ENCODE data around the gene CHST7. TPM values are rescaled to one million over a fixed set of nuclear protein-coding genes. Genes with fewer than 3 reads are reported as not detected.

CHST7 gene

GRCh38 chrX:46636223-46636622, 62.7 kb downstream of the CHST7 start:
- H3K4me3 ChIP-seq (ENCODE audit: low read length), result no peak overlapping the region
- no peaks in the 10 kb centered on the region for H3K27me3 ChIP-seq (ENCODE audit: control insufficient read depth, insufficient read depth, low read length)
- no peak overlapping the region for H3K9ac ChIP-seq (ENCODE audit: low read depth, low read length)
- H3K9me3 ChIP-seq (replicated peaks; ENCODE audit: low read length), result no peaks in the 10 kb centered on the region
- no peaks in the 10 kb centered on the region for H3K4me1 ChIP-seq (ENCODE audit: control insufficient read depth, insufficient read depth, low read length)
- H3K4me2 ChIP-seq (ENCODE audit: low read length), result no peak overlapping the region
- no peaks in the 10 kb centered on the region for H3K36me3 ChIP-seq (ENCODE audit: insufficient read depth, low read length)

- H3K27me3 ChIP-seq (ENCODE audit: control insufficient read depth, insufficient read depth, low read length), result no peaks in the 10 kb centered on the region
- no peaks in the 10 kb centered on the region for H3K4me1 ChIP-seq (ENCODE audit: control insufficient read depth, insufficient read depth, low read length)
- H3K9me3 ChIP-seq (replicated peaks; ENCODE audit: low read length), result no peaks in the 10 kb centered on the region
- H3K9ac ChIP-seq (ENCODE audit: low read depth, low read length), result no peak overlapping the region
- no peaks in the 10 kb centered on the region for H3K36me3 ChIP-seq (ENCODE audit: insufficient read depth, low read length)
- no peak overlapping the region for H3K4me2 ChIP-seq (ENCODE audit: low read length)
- H3K4me3 ChIP-seq (ENCODE audit: low read length), result no peak overlapping the region
Measured at GRCh38 chrX:46637938-46638337, 64.4 kb downstream of the CHST7 start.

GRCh38 chrX:46642145-46642544, 68.6 kb downstream of the CHST7 start:
- H3K9ac ChIP-seq (ENCODE audit: low read depth, low read length), result no peak overlapping the region
- H3K4me1 ChIP-seq (ENCODE audit: control insufficient read depth, insufficient read depth, low read length), result no peaks in the 10 kb centered on the region
- H3K27me3 ChIP-seq (ENCODE audit: control insufficient read depth, insufficient read depth, low read length), result no peaks in the 10 kb centered on the region
- no peak overlapping the region for H3K4me2 ChIP-seq (ENCODE audit: low read length)
- H3K9me3 ChIP-seq (replicated peaks; ENCODE audit: low read length), result no peaks in the 10 kb centered on the region
- H3K4me3 ChIP-seq (ENCODE audit: low read length), result no peak overlapping the region
- no peaks in the 10 kb centered on the region for H3K36me3 ChIP-seq (ENCODE audit: insufficient read depth, low read length)

- Histone ChIP-seq H3K9me3 (replicated peaks; ENCODE audit: low read length) (no peaks in the 10 kb centered on the region), H3K4me1 (ENCODE audit: control insufficient read depth, insufficient read depth, low read length) (peaks cover 3% of the 10 kb centered on the region), H3K36me3 (ENCODE audit: insufficient read depth, low read length) (no peaks in the 10 kb centered on the region), H3K4me2 (ENCODE audit: low read length) (no peak overlapping the region), H3K4me3 (ENCODE audit: low read length) (no peak overlapping the region), H3K27me3 (ENCODE audit: control insufficient read depth, insufficient read depth, low read length) (no peaks in the 10 kb centered on the region), H3K9ac (ENCODE audit: low read depth, low read length) (no peak overlapping the region)
Measured at GRCh38 chrX:46643636-46644035, 70.1 kb downstream of the CHST7 start.

GRCh38 chrX:46645614-46646013, 72.0 kb downstream of the CHST7 start:
- Histone ChIP-seq H3K27me3 (ENCODE audit: control insufficient read depth, insufficient read depth, low read length) (no peaks in the 10 kb centered on the region), H3K4me2 (ENCODE audit: low read length) (no peak overlapping the region), H3K4me1 (ENCODE audit: control insufficient read depth, insufficient read depth, low read length) (peaks cover 16% of the 10 kb centered on the region), H3K36me3 (ENCODE audit: insufficient read depth, low read length) (no peaks in the 10 kb centered on the region), H3K9ac (ENCODE audit: low read depth, low read length) (no peak overlapping the region), H3K9me3 (replicated peaks; ENCODE audit: low read length) (no peaks in the 10 kb centered on the region), H3K4me3 (ENCODE audit: low read length) (no peak overlapping the region)

- H3K27me3 ChIP-seq (ENCODE audit: control insufficient read depth, insufficient read depth, low read length), result no peaks in the 10 kb centered on the region
- H3K4me3 ChIP-seq (ENCODE audit: low read length), result no peak overlapping the region
- peaks cover 16% of the 10 kb centered on the region for H3K4me1 ChIP-seq (ENCODE audit: control insufficient read depth, insufficient read depth, low read length)
- no peak overlapping the region for H3K9ac ChIP-seq (ENCODE audit: low read depth, low read length)
- H3K36me3 ChIP-seq (ENCODE audit: insufficient read depth, low read length), result no peaks in the 10 kb centered on the region
- no peaks in the 10 kb centered on the region for H3K9me3 ChIP-seq (replicated peaks; ENCODE audit: low read length)
- no peak overlapping the region for H3K4me2 ChIP-seq (ENCODE audit: low read length)
Measured at GRCh38 chrX:46647251-46647650, 73.7 kb downstream of the CHST7 start.

Small RNA genes lying within 50 kb of the gene (small RNA-seq; reads per million reads assigned to genes)
- not detected for gene RF00017
